Measurements from ENCODE around the gene PUSL1. TPM values are rescaled to one million over a fixed set of nuclear protein-coding genes. Genes with fewer than 3 reads are reported as not detected.

PUSL1 gene
- total RNA-seq, 1 experiment from 2014 or later = 38.0 TPM

- Histone ChIP-seq H3K18ac (ENCODE audit: insufficient read length, low read depth, low read length) (no peak overlapping the region), H4K8ac (replicated peaks; ENCODE audit: insufficient read length, low read depth, low read length) (no peak overlapping the region), H4K5ac (ENCODE audit: insufficient read length, low read depth, low read length) (no peak overlapping the region), H3K79me1 (ENCODE audit: insufficient read depth, low read depth, low read length, poor library complexity, severe bottlenecking) (no peaks in the 10 kb centered on the region), H3K23ac (ENCODE audit: insufficient read length, low read depth, low read length) (no peak overlapping the region), H3K79me2 (ENCODE audit: insufficient read depth, low read length) (no peaks in the 10 kb centered on the region), H3K9ac (ENCODE audit: extremely low read depth, insufficient read length, low read length) (no peak overlapping the region), H3T11ph (ENCODE audit: low read length) (no peak overlapping the region), H4K91ac (ENCODE audit: insufficient read length, low read depth, low read length) (no peak overlapping the region), H4K20me1 (ENCODE audit: control insufficient read depth, insufficient read depth, insufficient read length) (no peaks in the 10 kb centered on the region), H2BK15ac (ENCODE audit: low read depth, low read length) (no peak overlapping the region), H3K4me1 (ENCODE audit: insufficient read depth, low read length) (peaks cover 5% of the 10 kb centered on the region; the same call in 1 of the 2 replicates), H3K9me3 (ENCODE audit: control insufficient read depth, low read depth, low read length) (no peaks in the 10 kb centered on the region), H2BK20ac (ENCODE audit: low read depth, low read length, poor library complexity, severe bottlenecking) (no peak overlapping the region), H3K56ac (ENCODE audit: insufficient read length, low read depth, low read length) (no peak overlapping the region), H2BK120ac (ENCODE audit: low read depth, low read length, poor library complexity, severe bottlenecking) (no peak overlapping the region), H3K4me2 (ENCODE audit: insufficient read depth, insufficient read length, low read length) (no peak overlapping the region), H3K4ac (ENCODE audit: low read depth, low read length) (no peak overlapping the region), H3K14ac (ENCODE audit: insufficient read depth, low read length) (no peak overlapping the region), H2AK5ac (ENCODE audit: insufficient read length, low read length) (no peak overlapping the region), H3K27me3 (ENCODE audit: insufficient read depth, low read length) (no peaks in the 10 kb centered on the region), H2AFZ (ENCODE audit: low read length) (no peak overlapping the region), H3K23me2 (ENCODE audit: insufficient read length, low read depth, low read length, poor library complexity, severe bottlenecking) (peaks cover 4% of the 10 kb centered on the region), H2BK12ac (ENCODE audit: insufficient read length, low read depth, low read length) (no peak overlapping the region), H2BK5ac (ENCODE audit: insufficient read length, low read length) (no peak overlapping the region), H3K27ac (ENCODE audit: insufficient read length, low read depth, low read length) (no peak overlapping the region)
- peak; percentile 57 for DNase-seq
- H3K9me3 Mint-ChIP-seq = no peaks in the 10 kb centered on the region; a peak in 1 of 5 replicates
- no peak overlapping the region for H3K4me3 Mint-ChIP-seq
- no peak overlapping the region; a peak in 1 of 7 replicates for H3K27ac Mint-ChIP-seq
- H3K27me3 Mint-ChIP-seq (ENCODE audit: low read depth) = peaks cover 3% of the 10 kb centered on the region; the same call in 1 of the 2 replicates
- peaks cover 16 to 24% of the 10 kb centered on the region in 2 experiments for H3K4me1 Mint-ChIP-seq
- no peaks in the 10 kb centered on the region; a peak in 1 of 7 replicates for H3K36me3 Mint-ChIP-seq (ENCODE audit: insufficient read depth in 1 of 3, low read depth in 3 of 3)
- TF ChIP-seq CTCF (conservative IDR thresholded peaks at IDR 0.05) = peak; percentile 83
- no CpG with 5 or more reads among the region's 9 CpGs for WGBS (ENCODE audit: extremely low coverage, insufficient read length, low lambda C conversion rate)
Measured at GRCh38 chr1:1302006-1302430, 6.4 kb upstream of the PUSL1 start.

All from H9 (cell line).